Right renal cortex interstitium (tissue), 3 donors: ENCODE data around the gene OR6X1. TPM values are rescaled to one million over a fixed set of nuclear protein-coding genes. Genes with fewer than 3 reads are reported as not detected.

Experiments
- DNase-seq, 3 donors: peaks; one replicate each; pipeline ENCODE4 v3.0.0-alpha.2; 2013; ENCODE audit warnings: low read depth in 3 of 3, low spot score in 2 of 3
- polyA plus RNA-seq, 3 donors: library from polyadenylated mRNA; unstranded; fragments of 120-200 nt; gene quantifications; one replicate each; pipeline ENCODE4 v1.2.1, GENCODE V29; 2013; ENCODE audit not compliant: insufficient read length in 3 of 3

Gene OR6X1, protein sequence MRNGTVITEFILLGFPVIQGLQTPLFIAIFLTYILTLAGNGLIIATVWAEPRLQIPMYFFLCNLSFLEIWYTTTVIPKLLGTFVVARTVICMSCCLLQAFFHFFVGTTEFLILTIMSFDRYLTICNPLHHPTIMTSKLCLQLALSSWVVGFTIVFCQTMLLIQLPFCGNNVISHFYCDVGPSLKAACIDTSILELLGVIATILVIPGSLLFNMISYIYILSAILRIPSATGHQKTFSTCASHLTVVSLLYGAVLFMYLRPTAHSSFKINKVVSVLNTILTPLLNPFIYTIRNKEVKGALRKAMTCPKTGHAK
- not detected for polyA plus RNA-seq

DNA sequence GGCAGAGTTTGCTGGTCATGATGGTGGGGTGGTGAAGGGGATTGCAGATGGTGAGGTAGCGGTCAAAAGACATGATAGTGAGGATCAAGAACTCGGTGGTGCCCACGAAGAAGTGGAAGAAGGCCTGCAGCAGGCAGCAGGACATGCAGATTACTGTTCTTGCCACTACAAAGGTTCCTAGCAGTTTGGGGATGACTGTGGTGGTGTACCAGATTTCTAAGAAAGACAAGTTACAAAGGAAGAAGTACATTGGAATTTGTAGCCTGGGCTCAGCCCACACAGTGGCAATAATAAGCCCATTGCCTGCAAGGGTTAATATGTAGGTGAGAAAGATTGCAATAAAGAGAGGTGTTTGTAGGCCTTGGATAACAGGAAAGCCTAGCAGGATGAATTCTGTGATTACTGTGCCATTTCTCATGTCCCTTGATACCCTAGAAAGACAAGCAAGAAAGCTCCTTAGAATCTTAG is at the start of gene OR6X1:
Gene OR6X1, minus strand, starts transcription at position 418 of the 468 bp plus-strand sequence. Its CDS starts 0 bp downstream, at position 418.
- DNase-seq, result no peak

DNA sequence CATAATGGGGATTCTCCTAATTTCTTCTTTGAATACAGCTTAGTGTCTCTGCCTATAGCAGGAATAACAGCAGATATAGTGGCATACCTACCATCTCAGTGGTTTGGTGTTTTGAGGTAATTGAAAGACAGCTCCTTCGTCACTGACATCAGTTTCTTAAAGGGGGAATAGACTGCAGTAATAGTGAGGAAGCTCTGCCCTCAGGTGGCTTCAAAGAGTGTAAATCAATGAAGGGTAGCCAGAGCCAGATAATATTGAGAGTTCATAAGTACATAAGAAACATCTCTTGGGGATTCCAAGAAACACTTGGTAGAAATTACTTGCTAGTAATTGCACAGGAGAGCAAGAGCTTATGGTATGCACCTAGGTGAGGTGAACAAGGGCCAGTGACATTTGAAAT is 47.4 kb upstream of the OR6X1 start:
- no peak for DNase-seq

DNA sequence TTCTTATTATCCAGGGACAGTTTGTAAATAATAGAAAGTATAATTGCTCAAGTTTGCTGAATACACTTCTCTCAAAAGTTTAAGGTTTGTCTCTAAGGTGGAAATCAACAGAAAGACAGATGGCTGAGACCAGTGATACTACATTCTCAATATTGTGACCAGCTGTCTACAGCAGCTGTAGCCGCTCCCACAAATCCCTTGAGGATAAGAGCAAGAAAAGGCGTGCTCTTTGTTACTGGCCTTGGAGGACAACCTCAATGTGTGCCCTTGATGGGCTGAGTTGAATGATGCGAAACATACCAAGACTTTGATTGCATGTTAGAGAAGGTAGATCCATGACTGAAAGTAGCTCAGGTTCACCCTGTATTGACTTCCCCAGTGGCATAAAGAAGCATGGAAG is 45.7 kb upstream of the OR6X1 start:
- no peak for DNase-seq

DNA sequence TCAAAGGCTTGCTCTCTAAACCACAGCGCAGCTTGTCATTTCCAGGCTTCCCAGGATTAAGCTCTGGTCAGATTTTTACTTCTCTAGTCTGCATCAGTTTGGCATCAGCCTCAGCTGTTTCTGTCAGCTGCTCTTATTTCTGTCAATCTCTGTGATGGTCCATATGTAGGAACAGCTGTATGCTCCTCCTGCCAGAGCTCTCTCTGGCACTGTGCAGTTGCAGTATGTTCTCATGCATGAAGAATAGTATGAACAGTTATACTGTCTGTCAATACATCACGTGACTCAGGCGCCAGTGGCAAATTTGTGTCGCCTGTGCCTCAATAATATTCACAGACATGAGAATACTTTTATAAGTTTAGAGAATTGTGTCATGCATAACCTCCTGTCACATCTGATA is 45.1 kb upstream of the OR6X1 start:
- no peak for DNase-seq

GRCh38 chr11:123798513-123799252 is 44.4 kb upstream of the OR6X1 start:
- DNase-seq, result no peak

- DNase-seq, result no peak
Observed at GRCh38 chr11:123798079-123798478, 43.8 kb upstream of the OR6X1 start.

GRCh38 chr11:123797541-123797940 is 43.2 kb upstream of the OR6X1 start:
- no peak for DNase-seq

DNA sequence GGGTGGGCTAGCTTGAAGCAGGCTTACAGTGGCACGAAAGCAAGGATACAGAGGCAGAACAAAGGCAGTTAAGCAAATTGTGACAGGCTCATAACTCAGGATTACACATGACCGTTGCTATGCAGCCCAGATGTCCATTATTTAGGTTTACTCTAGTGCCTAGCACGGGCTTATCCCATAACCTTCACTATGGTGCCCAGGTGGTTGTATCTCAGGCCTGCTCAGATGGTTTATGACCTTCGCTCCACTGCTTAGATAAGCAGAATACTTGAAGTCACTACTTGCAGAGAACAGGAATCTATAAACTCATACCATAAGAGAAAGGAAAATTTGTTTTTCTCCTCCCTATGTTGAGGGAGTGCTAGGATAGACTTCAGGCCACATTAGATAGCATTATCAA is 42.8 kb upstream of the OR6X1 start:
- DNase-seq, result no peak

DNA sequence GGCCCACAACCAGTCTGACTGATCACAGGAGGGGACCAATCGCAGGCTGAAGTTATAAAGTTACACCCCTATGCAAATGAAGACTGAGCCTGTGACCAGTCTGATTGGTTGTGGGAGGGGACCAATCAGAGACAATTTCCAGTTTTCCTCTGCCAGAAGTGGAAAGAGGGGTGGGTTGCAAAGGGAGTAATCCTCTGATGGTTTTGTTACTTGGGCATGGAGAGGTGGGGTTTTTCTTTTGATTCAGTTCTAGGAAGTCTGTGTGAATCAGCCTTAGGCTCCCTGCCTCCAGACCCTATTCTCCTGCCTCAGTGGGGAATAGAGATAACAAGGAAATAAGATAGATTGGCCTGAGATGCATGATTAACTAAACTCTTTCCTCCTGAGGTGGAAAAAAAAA is 41.9 kb upstream of the OR6X1 start:
- no peak for DNase-seq

- no peak for DNase-seq
Observed at GRCh38 chr11:123783536-123783935, 29.2 kb upstream of the OR6X1 start.

DNA sequence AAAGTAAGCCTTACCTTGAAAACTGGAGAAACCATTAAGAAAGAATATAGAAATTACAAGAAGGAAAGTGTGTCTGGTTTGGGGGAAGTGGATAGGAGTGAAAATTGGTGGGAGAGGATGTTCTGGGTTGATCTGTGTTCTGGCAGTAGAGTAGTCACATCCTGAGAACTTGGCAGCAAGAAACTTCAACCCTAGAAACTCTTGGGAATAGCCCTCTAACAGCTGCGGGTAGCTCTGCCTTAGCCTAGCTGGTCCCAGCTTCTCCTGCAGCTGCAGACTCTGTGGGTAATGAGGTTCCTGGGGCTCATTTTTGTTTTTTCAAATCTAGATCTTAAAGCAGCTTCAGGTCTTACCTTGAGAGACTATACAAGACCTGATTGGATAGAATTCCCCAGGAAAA is 24.2 kb upstream of the OR6X1 start:
- no peak for DNase-seq

GRCh38 chr11:123775715-123776549 is 21.6 kb upstream of the OR6X1 start:
- no peak for DNase-seq

DNA sequence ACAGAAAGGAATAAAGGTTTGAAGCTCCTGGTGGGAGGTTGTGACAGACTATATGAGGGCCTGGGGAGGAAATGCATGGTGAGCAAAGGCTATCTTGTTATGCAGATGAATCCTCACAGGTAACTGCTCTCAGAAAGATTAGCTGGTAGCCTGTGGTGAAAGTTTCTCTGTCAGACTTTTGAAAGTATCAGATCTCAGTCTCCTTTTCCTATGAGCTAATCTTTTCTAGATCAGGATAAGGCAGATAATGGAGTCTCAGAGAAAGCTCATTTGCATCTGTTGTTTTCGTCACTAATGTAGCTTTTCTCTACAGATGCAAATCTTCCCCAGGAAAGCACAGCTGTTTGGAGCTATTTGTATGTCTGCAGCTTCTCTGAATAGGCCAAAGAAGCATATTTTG is 21.0 kb upstream of the OR6X1 start:
- DNase-seq, result no peak

- DNase-seq, result no peak
Observed at GRCh38 chr11:123773959-123774358, 19.6 kb upstream of the OR6X1 start.

DNA sequence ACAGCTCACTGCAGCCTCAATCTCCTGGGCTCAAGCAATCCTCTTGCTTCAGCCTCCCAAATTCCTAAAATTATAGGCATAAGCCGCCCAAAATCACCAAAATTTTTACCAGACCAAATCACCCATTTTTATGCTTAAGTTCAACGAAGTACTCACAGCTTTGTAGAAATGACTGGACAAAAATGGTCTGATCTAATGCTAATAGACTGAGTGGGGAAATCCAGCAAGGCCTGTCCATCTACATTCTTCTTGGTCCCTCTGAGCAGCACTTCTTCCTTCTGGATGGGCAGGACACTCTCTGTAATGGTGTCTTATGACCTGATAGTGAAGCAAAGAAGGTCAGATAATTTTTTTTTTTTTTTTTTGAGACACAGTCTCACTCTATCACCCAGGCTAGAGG is 18.7 kb upstream of the OR6X1 start:
- no peak for DNase-seq

- DNase-seq, result no peak
Observed at GRCh38 chr11:123771664-123772063, 17.3 kb upstream of the OR6X1 start.

- no peak for DNase-seq
Observed at GRCh38 chr11:123770712-123771111, 16.4 kb upstream of the OR6X1 start.

DNA sequence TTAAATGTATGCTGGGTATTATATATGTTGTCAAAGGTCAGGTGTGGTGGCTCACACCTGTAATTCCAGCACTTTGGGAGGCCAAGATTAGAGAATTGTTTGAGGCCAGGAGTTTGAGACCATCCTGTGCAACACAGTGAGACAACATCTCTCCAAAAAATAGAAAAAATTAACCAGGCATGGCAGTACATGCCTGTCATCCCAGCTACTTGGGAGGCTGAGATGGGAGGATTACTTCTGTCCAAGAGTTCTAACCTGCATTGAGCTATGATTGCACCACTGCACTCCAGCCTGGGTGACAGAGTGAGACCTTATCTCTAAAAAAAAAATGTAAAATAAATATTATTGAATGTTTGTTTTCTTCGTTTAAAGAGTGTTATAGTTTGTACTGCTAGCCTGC is 11.3 kb upstream of the OR6X1 start:
- no peak for DNase-seq

GRCh38 chr11:123762422-123762821 is 8.1 kb upstream of the OR6X1 start:
- DNase-seq, result no peak

DNA sequence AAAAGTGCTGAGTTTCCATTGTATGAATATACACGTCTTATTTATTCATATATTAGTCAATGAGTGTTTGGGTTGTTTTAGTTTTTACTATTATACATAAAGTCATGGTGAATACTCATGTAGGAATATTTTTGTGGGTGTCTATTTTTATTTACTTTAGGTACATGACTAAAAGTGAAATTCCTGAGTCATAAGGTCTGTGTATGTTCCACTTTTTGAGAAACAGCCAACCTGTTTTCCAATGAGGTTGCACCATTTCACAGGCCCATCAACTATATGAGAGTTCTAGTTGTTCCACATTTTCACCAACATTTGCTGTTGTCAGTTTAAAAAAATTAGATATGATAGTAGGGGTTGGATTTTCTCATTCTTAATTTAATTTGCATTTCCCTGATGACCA is 6.6 kb upstream of the OR6X1 start:
- DNase-seq, result no peak

- no peak for DNase-seq
Observed at GRCh38 chr11:123757976-123758375, 3.7 kb upstream of the OR6X1 start.
